Lung (tissue), 12 donors: ENCODE results near the gene CHSY1. TPM values are rescaled to one million over a fixed set of nuclear protein-coding genes. Genes with fewer than 3 reads are reported as not detected.

ENCODE experiments used
- ATAC-seq: fragments of 200-7000 bp; cut with Tn5 transposase; one replicate; pipeline ENCODE4 v1.9.1; 2020; ENCODE audit warnings: moderate number of reproducible peaks; ENCODE audit not compliant: insufficient read depth, low FRiP score
- DNase-seq, 3 donors: peaks; one replicate each; pipeline ENCODE4 v3.0.0-alpha.2; 2013 to 2017
- H3K27ac ChIP-seq, 2 donors: one replicate each; pipeline ENCODE4 v1.5.1; 2013; ENCODE audit warnings: mild to moderate bottlenecking in 2 of 2, moderate library complexity in 2 of 2, control low read depth in 1 of 2, inconsistent platforms in 1 of 2, low read depth in 1 of 2, low read length in 1 of 2
- H3K27me3 ChIP-seq, 3 donors: one replicate each; pipeline ENCODE4 v1.5.1; 2013; ENCODE audit warnings: low read length in 2 of 3; ENCODE audit not compliant: control insufficient read depth in 3 of 3, insufficient read depth in 3 of 3
- H3K36me3 ChIP-seq, 4 donors: one replicate each; pipeline ENCODE4 v1.5.1; 2013; ENCODE audit warnings: low read length in 4 of 4, mild to moderate bottlenecking in 1 of 4, moderate library complexity in 1 of 4; ENCODE audit not compliant: control insufficient read depth in 4 of 4, insufficient read depth in 4 of 4
- H3K4me1 ChIP-seq, 5 donors: one replicate each; pipeline ENCODE4 v1.5.1; 2013; ENCODE audit warnings: low read length in 5 of 5, mild to moderate bottlenecking in 2 of 5, moderate library complexity in 1 of 5; ENCODE audit not compliant: control insufficient read depth in 5 of 5, insufficient read depth in 5 of 5
- H3K4me3 ChIP-seq: one replicate; pipeline ENCODE4 v1.5.1; 2013; ENCODE audit warnings: mild to moderate bottlenecking, control low read depth, moderate library complexity
- H3K9ac ChIP-seq, 2 donors: one replicate each; pipeline ENCODE4 v1.5.1; 2013; ENCODE audit warnings: low read length in 2 of 2, control low read depth in 1 of 2; ENCODE audit not compliant: insufficient read depth in 1 of 2
- H3K9me3 ChIP-seq, 4 donors: one replicate each; pipeline ENCODE4 v1.5.1; 2013; ENCODE audit warnings: low read length in 3 of 4, mild to moderate bottlenecking in 1 of 4, moderate library complexity in 1 of 4; ENCODE audit not compliant: control insufficient read depth in 4 of 4, insufficient read depth in 3 of 4
- WGBS, 2 donors: extraction: QIAGEN DNeasy Blood & Tissue Kit; methylation state at CpG; one replicate each; pipeline ENCODE4 v1.1.7; 2013; 5-methylcytosine and 5-hydroxymethylcytosine counted together
- polyA plus RNA-seq, 2 donors: library from polyadenylated mRNA; stranded (reverse); fragments of 200-250 nt; gene quantifications; one replicate each; pipeline ENCODE4 v1.2.1, GENCODE V29; 2013
- total RNA-seq, 2 donors: library from RNA; depleted of rRNA in 1 of 2; stranded (reverse); fragments of >200 nt in 1 of 2; gene quantifications; one replicate each; pipeline ENCODE4 v1.2.1, GENCODE V29; 2014 to 2021
- TF ChIP-seq, protein P1 (sequence below): IDR thresholded peaks from 2 replicates; pipeline ENCODE4 v1.5.1; 2012; ENCODE audit warnings: mild to moderate bottlenecking; ENCODE audit errors: control extremely low read depth, extremely low read depth
- donor health status: control.
- donor health status: control.
- donor health status: Bipolar disorder and iron deficiency.
- donor health status: healthy.
- donor health status: DM: yes; HTN: yes; CAD: no.

CHSY1 gene
- total and polyA plus RNA-seq, 4 donors = 11.8 to 52.2 (median 30.4) TPM

DNA sequence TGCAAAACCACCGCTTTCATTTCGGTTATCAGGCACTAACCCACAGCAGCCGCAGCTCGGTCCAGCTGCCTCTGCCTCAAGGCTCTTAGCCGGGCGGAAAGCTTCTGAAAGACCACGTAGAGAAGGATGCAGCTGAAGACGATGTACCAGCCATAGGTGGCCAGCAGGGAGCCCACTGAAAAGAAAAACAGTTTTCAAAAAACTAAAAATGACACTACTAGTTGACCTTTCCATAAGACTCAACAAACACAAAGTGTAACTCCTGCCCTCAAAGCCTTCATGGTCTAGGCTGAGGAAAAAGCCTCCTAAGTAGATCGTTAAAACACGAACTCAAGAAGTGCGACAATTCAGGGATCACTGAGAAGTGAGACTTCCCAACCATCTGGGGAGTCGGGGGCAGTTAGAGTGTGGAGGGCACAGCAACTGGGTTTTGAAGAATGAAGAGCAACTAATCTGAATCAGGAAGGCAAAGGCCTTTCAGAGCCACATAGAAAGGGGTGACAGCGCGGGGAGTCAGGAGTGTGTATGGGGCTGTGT is 24.7 kb upstream of the CHSY1 start:
- peak overlapping the region; percentile 86 for H3K4me3 ChIP-seq
- no peaks in the 10 kb centered on the region for H3K27me3 ChIP-seq
- WGBS, 2 donors = 12 to 15% methylated on average over 14 of the region's 14 CpGs
- H3K27ac ChIP-seq = peak overlapping the region; percentile 87 to 93
- TF ChIP-seq, protein P1, sequence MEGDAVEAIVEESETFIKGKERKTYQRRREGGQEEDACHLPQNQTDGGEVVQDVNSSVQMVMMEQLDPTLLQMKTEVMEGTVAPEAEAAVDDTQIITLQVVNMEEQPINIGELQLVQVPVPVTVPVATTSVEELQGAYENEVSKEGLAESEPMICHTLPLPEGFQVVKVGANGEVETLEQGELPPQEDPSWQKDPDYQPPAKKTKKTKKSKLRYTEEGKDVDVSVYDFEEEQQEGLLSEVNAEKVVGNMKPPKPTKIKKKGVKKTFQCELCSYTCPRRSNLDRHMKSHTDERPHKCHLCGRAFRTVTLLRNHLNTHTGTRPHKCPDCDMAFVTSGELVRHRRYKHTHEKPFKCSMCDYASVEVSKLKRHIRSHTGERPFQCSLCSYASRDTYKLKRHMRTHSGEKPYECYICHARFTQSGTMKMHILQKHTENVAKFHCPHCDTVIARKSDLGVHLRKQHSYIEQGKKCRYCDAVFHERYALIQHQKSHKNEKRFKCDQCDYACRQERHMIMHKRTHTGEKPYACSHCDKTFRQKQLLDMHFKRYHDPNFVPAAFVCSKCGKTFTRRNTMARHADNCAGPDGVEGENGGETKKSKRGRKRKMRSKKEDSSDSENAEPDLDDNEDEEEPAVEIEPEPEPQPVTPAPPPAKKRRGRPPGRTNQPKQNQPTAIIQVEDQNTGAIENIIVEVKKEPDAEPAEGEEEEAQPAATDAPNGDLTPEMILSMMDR = no peak
- peaks cover 0 to 5% (median 0%) of the 10 kb centered on the region in 5 donors for H3K4me1 ChIP-seq
- H3K36me3 ChIP-seq = peaks cover 28 to 47% (median 42%) of the 10 kb centered on the region in 4 donors
- ATAC-seq (no peak), DNase-seq (no peak)
- peak overlapping the region; percentile 70 to 82 for H3K9ac ChIP-seq
- H3K9me3 ChIP-seq = no peaks in the 10 kb centered on the region

DNA sequence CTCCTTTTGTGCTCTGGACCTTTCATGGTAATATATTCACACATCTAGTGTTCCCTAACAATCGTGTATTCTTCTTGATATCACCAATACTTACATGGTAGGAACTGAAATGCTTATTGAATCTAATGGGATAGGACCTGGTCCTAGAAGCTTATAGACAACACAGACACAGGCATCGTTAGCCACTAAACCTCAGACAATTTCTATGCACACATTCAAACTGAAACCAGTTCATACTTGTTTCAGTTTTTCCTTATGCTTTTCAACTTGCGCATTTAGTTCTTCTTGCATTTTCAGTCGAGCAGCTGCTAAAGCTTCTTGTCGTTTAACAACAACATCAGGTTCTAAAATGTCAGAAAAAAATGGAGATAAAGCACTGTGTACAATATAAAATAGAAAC is 23.2 kb upstream of the CHSY1 start:
- 91% methylated on average over 5 of the region's 5 CpGs for WGBS, 2 donors
- H3K9me3 ChIP-seq = no peaks in the 10 kb centered on the region
- ATAC-seq (no peak), DNase-seq (no peak)
- no peaks in the 10 kb centered on the region for H3K27me3 ChIP-seq
- no peak overlapping the region for H3K4me3 ChIP-seq
- H3K27ac ChIP-seq = no peak overlapping the region
- H3K4me1 ChIP-seq = peaks cover 0 to 5% (median 0%) of the 10 kb centered on the region in 5 donors
- TF ChIP-seq, protein P1 = no peak
- peaks cover 30 to 51% (median 45%) of the 10 kb centered on the region in 4 donors for H3K36me3 ChIP-seq
- no peak overlapping the region for H3K9ac ChIP-seq

DNA sequence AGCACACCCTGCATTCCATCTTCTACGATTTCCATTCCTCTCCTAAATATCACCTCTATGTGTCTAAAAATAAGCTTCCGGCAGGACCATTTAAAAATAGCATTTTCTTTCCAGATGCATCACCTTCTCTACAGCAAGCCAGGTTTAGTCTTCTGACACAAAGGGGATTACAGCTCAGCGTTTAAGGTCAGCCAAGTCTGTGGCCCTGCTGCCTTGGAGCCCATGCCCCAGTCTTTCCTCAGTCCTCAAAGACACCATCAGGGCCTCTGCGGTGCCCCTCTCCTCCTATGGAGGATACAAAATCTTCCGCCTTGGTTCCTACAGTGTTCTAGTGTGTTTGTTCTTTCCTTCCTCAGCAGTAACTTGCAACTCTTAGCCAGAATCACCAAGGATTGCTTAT is 21.7 kb upstream of the CHSY1 start:
- Histone ChIP-seq H3K9me3 (no peaks in the 10 kb centered on the region), H3K36me3 (peaks cover 40 to 53% (median 44%) of the 10 kb centered on the region in 4 donors), H3K27ac (no peak overlapping the region), H3K4me1 (peaks cover 0 to 5% (median 0%) of the 10 kb centered on the region in 5 donors), H3K27me3 (no peaks in the 10 kb centered on the region), H3K9ac (no peak overlapping the region), H3K4me3 (no peak overlapping the region)
- TF ChIP-seq, protein P1 = no peak
- 79 to 90% methylated on average over 5 of the region's 5 CpGs for WGBS, 2 donors
- DNase-seq (no peak), ATAC-seq (no peak)

DNA sequence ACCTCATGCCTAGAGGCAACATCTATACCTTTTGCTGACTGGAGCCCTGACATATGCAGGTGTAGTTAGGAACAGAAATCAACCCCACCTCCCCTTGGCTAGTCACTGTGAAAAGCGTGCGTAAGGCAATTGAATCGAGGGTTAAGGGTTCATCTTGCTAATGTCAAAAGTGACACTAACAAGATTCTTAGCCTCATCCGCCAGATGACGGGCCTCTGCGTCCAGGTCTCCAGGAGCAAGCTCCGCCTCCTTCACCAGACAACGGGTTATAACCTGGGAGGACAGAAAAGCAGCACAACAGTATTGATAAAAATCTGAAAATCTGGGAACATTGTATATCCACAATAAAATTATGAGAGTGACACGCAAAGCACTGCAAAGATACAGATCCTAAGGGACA is 20.7 kb upstream of the CHSY1 start:
- no peak overlapping the region for H3K27ac ChIP-seq
- no peaks in the 10 kb centered on the region for H3K9me3 ChIP-seq
- H3K4me3 ChIP-seq = no peak overlapping the region
- TF ChIP-seq, protein P1 = no peak
- H3K4me1 ChIP-seq = peaks cover 0 to 1% (median 0%) of the 10 kb centered on the region in 5 donors
- peaks cover 40 to 53% (median 44%) of the 10 kb centered on the region in 4 donors for H3K36me3 ChIP-seq
- no peak overlapping the region for H3K9ac ChIP-seq
- DNase-seq = no peak
- WGBS, 2 donors = 96 to 97% methylated on average over 9 of the region's 9 CpGs
- H3K27me3 ChIP-seq = no peaks in the 10 kb centered on the region
- ATAC-seq = no peak
